Stimulated activated CD4-positive, alpha-beta T cell treated with anti-CD3 and anti-CD28 coated beads, Interleukin-12 subunit alpha, Interleukin-12 subunit beta, amount 100 ng/mL, for 4 hours (primary cell): ENCODE data around the gene C12orf60.

Experiments
- DNase-seq: peaks from one replicate; pipeline ENCODE4 v3.0.0-alpha.2; 2020

The C12orf60 gene

DNA sequence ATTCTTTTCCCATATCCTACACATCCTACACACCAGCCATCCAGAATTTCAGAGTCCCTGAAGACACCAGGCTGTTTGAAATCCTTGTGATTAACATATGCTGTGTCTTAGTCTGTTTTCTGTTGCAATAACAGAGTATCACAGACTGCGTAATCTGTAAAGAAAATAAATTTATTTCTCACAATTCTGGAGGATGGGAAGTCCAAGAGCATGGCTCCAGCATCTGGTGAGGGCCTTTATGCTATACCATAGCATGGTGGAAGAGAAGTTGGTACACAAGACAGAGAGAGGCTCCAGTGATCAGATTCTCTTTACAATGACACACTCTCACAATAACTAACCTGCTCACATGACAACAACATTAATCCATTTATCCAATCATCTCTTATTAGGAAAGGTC is 35.8 kb downstream of the C12orf60 start:
- no peak for DNase-seq

DNA sequence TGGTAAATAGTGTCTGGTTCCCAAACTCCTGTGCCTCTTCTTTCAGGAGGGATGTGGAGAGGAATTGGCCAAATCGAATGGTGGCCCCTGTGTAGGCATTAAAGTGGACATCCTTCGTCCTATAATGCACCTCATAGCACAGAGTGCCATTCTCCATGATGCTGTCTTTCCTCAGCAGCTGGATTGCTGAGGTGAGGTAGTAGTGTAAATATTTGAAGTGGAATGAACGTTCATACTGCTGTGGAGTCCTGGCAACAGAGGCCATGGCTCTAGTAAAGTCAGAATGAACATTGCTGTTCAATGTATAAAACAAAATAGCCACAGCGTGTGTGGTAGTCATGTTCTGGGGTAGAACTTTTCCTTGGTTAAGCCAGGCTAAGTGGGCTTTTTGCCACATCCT is 37.1 kb downstream of the C12orf60 start:
- DNase-seq = no peak

DNA sequence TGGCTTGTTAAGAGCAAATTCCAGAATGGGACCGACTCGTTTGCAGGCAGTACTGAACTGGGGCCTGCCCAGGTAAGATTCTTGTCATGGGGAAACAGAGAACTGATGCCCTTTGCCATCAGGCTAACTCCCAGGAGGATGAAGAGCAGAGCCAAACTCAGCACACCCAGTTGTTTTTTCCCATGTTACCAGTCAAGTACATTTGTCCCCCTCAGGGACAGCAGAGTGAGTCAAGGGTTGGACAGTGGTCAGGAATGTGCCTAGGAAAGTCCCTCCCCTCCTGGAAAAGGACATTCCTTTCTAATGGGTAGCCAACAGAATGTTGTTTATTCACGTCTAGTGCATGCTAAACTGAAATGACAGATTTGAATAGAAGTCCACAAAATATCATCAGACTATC is 38.3 kb downstream of the C12orf60 start:
- no peak for DNase-seq

DNA sequence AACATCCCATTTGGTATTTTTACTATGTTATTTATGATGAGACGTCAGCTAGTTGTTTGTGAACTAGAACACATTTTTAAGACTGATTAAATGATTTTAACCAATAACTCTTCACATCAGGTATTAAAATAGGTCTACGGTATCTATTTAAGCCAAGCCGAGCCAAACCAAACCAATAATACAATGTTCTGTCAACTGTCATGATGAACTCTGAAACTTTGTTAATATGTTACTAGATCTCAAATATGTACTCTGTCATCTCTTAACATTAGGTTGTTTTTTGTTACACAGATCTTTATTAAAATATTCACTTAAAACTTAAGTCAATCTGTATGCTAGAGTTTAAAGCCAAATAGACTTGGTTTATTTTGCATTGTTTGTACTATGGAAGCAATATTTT is 38.8 kb downstream of the C12orf60 start:
- no peak for DNase-seq

DNA sequence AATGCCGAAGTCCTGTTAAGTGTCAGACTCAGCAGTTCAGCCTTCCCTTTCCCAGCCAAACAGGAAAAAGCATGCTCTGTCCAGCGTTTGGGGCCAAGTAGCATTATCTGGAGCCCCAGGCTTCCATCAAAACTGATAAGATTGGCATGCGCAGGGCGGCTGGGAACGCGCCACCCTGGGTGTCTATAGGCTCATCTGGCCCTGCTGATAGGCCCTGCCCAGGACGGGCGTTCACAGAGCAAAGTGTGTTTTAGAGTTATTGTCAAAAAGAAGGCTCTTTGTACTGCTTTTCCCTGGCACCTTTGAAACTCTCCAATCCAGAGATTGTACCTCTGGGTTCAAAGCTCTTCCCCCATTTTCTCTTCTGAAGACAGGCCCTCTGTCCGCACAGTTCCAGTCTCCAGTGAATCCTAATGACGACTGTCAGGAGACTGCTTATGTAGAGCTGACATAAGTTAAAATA is 40.0 kb downstream of the C12orf60 start, which contains the start of gene ART4:
TSS of gene ART4 (minus strand) at position 102 of the 463 bp plus-strand sequence. CDS start 413 bp downstream, outside the sequence.
- no peak for DNase-seq

DNA sequence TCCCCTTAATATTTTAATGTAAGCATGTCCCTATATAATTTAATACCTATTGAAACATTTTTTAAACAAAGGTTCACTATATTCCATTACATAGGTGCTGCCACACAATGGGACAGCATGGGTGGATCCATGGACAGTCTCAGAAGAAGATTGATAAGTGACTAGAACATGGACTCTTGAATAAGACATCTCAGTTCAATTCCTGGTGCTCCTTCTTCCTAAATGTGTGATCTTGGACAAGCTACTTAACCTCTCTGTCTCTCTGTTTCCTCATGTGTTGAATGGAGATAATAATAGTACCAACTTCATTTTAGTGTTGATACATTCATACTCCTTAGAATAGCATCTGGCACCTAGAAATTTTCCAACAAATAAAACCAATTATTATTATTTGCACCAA is 40.9 kb downstream of the C12orf60 start:
- no peak for DNase-seq

DNA sequence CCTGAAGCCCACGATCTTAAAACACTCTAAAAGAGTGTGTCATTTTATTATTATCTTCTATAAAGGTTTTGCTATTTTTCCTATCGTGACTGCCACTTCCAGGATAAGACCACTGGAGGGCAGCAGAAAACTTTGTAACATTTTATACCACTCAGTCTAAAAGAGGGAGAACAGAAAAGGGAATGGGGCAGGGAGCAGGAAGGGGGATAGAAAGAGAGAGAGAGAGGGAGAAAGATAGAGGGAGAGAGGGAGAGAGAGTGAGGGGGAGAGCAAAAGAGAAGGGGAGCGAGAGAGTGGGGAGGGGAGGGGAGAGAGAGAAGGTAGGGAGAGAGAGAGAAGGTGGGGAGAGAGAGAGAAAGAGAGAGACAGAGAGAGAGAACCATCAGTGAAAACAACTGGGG is 41.9 kb downstream of the C12orf60 start:
- DNase-seq = peak; percentile 11

DNA sequence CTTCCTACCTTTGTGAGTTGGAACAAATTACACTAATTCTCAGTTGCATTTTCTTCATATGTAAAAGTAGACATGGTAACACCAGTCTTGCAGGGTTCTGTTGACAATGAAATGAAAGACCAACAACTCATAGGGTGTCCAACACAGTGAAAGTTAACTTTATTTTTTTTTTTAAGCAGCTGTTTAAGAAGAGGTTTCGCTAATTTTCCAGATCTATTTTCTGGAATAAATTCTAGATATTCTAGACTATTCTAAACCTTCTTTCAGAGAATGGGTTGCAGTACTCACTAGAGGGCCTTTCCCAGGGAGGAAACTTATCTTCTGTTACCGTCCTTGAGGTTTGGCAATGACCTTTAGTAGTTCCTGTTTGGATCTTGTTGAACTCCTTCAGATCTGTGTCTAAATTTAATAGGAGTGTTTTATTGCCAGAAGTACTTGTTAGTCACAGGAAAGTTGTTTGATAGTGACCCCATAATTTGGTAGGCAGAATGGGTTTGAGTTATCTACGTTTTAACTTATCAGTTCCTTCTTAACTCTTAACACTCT is 42.6 kb downstream of the C12orf60 start:
- no peak for DNase-seq

DNA sequence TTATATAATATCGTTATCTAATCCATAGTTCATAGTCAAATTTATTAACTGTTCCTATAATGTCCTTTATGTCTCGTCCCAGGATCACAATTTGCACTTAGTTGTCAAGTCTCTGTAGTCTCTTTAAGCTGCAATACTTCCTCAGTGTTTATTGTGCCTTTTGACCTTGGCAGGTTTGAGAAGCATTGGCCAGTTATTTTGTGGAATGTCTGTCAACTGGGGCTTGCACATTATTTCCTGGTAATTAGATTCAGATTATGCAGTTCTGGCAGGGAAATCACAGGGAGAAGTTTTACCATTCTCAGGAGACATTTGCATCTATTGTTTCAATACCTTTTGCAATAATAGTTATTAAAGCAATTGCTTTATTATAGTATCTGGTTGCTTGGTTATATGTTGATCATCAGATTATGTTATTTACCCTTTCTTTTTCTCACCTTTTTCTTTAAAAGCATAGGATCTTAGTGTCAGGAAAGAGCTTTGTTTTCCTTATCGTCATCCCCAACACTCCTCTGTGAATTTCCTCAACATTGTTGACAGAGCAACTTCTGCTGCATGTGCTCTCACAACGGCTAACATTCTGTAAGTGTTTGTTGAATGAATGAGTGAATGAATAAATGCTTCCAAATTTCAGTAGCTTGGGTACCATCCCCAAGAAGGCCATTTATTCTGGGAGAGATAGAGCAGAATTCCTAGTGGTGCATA is 43.6 kb downstream of the C12orf60 start:
- DNase-seq = no peak

DNA sequence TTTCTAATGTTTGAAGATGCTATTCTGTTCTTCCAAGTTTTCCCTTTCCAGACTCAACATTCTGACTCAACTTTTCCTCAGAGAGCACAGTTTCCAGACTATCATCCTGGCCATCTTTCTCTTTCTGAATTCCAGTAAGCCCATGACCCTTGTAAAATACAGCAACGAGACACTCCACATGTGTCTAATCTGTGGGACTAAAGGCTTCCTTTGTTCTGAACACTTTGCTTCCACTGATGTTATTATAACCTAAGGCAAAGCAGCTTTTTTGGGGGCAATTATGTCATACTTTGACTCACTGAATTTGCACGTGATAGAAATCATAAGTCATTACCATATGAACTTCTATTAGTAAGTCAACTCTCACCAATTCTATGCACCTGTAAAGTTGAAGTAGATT is 46.2 kb downstream of the C12orf60 start:
- DNase-seq = no peak

DNA sequence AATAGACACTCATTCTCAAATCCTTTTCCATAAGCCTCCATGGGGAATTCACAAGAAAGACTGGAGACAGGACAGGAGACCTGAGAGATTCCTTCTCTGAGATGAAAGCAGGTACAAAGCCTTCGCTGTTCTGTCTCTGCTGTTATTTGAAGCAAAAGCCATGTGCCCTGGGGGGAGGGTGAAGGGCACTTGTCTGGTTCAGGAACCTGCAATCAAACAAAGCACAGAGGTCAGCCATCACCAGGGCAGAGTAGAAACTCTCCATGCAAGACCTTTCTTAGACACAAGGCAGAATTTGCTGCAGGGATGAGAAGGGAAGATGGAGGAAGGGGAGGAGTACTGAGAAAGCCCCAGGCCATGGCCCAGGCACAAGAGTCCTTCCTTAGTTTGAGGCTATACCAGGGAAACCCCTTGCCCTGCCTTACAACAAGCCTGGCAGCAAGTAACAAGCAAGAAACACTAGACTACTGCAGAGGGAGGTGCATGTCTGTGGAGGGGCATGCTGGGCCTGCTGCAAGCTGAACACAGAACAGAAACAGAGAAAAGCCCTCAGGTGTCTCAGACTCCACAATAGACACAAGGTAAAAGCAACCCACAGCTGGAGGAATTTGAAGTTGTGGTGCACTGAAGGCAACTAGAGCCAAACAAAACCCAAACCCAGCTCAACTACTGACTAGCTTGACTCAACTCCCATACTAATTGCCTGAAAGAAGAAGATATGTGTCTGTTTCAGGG is 47.6 kb downstream of the C12orf60 start:
- DNase-seq = no peak

DNA sequence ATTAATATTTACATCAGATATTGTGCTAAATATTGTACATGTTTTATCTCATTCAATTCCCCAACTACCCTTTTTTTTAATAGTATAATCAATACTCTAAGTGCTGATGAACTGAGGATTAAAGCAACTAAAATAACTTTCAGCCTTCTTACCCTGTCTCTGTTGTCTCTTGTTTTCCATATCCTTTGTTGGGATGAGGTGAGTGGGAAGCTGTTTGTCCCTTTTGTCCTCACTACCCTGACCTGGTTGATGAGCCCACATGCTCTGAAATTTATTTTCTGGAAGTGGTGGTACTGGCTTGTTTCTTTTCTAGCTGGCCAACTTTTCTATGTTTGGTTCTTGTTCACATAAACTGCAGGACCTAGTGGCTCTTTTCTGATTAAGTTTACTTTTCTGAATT is 49.4 kb downstream of the C12orf60 start:
- DNase-seq = no peak

DNA sequence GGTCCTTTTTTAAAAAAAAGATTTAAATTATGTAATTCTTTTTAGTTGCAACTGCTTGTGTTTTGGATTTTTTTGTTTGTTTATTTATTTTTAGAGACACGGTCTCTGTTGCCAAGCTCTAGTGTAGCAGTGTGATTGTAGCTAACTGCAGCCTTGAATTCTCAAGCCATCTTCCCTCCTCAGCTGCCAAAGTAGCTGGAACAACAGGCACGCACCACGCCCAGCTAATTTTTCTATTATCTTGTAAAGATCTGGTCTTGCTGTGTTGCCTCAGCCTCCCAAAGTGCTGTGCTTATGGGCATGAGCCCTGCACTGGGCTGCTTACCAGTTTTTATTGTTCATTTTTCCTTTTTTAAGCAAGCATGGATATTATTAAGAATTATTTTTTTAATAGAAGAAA is 50.5 kb downstream of the C12orf60 start:
- DNase-seq = no peak

DNA sequence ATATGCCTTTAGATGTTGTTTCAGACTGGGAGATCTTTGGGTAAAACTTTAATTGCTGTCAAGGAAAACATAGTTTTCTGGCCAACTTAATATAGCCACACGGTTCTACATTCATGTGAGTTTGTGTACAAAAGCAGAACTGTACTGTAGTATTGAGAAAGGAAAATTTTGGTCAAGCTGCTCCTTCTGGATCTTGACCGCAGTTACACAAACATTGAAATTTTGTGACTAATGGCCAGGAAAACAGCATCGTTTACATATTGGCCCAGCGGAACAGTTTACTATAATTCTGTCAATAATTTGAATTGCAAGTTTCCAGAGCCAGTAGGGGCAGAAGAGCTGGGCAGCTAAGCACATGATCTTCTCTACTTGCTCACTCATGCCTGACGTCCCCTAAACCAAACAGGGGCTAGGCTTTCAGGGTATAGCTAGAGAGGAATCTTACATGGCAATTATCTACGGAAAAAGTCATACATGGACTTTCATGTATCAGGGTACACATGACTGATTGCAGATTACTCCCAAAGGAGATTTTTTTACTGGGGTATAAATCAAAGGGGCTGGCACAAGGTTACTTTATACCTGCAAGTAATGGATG is 51.2 kb downstream of the C12orf60 start:
- no peak for DNase-seq

DNA sequence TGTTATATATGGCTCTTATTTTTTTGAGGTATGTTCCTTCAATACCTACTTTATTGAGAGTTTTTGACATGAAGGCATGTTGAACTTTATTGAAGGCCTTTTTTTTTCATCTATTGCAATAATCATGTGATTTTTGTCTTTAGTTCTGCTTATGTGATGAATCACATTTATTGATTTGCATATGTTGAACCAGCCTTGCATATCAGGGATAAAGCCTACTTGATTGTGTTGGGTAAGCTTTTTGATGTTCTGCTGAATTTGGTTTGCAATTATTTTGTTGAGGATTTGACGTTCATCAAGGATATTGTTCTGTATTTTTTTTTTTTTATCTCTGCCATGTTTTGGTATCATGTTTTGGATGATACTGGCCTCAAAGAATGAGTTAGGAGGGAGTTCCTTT is 55.0 kb downstream of the C12orf60 start:
- no peak for DNase-seq

DNA sequence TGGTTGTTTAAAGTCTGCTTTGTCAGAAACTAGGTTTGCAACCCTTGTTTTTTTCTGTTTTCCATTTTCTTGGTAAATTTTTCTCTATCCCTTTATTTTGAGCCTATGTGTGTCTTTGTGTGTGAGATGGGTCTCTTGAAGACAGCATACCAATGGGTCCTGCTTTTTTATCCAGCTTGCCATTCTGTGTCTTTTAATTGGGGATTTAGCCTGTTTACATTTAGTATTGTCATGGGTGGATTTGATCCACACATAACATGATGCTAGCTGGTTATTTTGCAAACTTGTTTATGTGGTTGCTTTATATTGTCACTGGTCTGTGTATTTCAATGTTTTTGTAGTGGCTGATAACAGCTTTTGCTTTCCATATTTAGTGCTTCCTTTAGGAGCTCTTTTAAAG is 57.0 kb downstream of the C12orf60 start:
- no peak for DNase-seq

DNA sequence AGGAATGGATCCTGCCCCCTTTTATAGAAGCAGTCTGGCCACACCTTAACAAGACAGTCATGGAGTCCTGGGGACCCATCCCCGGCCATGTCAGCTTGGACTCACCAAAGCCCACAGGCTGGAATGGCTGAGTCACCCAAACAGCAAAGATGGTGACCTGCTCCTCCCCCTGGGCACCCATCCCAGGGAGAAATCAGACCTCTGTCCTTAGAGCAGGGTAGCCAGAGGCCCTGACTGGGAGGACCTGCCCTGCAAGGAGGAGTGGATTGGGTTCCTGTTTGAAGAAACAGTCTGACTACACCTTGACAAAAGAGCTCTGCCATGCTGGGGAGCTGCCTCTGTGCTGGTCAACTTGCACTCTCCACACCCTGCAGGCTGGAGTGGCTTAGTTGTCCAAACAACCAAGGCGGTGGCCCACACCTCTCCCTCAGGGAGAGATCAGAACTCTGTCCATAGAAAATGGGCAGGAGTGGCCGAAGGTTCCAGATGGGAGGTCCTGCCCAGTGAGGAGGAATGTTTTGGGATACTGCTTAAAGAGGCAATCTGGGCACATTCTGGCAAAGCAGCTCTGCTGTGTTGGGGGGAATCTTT is 65.5 kb downstream of the C12orf60 start:
- DNase-seq = no peak

DNA sequence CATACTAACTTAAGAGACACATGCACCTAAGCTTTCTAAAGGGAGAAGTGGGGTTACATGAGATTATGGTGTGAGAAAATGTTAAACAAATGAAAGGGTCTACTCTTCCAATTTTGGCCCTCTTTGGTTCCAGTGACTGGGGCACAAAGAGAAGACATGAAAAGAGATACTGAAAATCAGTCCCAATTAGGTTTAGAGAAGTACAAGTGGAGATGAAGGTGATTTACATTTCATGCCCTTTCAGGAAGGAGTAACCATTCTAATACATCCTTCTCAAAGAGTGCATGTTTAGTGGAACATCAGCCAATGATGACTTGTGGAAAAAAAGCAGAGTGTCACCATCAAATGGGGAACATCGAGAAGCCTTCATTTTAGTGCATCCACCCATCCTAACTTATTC is 67.8 kb downstream of the C12orf60 start:
- DNase-seq = no peak

DNA sequence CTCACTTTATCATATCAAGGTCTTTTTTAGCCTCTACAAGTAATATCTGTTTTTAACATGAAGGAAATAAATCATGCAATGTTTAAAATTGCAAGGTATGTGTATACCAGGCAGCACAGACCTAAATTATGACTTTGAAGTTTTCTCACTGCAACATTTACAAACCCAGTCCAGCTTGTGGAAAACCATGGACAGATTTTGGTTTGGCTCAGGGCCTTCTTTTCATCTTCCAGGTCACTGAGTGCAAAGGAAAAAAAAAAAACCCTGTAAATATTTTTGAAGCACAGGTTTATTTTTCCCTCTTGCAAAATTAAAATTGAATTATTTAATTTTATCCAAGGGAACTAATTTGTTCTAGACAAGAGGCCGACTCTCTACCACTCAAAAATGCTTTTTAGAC is 68.4 kb downstream of the C12orf60 start:
- no peak for DNase-seq

DNA sequence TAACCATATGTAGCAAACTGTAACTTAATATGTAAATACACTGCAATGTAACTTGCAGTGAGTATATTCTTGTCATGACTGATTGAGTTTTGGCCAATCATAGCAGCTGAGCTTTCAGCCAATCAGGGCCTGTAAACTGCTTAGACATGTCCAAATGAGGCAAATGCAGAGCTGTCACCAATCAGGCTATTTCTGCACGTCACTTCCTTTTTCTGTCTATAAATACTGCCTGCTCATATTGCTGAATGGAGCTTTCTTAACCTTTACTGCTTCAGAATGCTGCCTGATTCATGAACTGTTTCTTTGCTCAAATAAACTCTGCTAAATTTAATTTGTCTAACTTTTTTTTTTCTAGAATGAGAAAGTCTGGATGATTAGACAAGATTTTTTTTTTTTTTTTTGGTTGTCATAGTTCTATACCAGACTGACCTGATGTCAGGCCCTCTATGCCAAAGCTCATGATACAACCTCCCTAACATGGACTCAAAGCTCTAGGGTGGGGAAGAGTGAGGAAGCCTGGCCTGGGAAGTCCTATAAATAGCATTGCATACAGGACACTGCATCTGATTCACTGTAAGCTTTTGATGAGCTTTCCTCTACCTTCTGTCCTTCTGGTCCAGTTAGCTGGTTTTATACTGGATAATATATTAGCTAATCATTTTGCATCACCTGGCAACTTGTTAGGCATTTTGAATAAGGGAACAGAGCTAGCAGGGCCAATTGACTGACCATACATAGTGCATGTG is 70.1 kb downstream of the C12orf60 start:
- no peak for DNase-seq
